T1000 (cell line): ENCODE measurements around the gene TMEM178B.
"Not testable (repeated sequence)": the region's sequence is repeated elsewhere in the genome, so short reads cannot be mapped to it uniquely, and the experiment has no call there.

Source experiments
- DNase-seq: peaks from one replicate; lab custom pipeline; 2025; ENCODE audit warnings: mixed read lengths; lab: John Stamatoyannopoulos, UW

Gene TMEM178B

DNA sequence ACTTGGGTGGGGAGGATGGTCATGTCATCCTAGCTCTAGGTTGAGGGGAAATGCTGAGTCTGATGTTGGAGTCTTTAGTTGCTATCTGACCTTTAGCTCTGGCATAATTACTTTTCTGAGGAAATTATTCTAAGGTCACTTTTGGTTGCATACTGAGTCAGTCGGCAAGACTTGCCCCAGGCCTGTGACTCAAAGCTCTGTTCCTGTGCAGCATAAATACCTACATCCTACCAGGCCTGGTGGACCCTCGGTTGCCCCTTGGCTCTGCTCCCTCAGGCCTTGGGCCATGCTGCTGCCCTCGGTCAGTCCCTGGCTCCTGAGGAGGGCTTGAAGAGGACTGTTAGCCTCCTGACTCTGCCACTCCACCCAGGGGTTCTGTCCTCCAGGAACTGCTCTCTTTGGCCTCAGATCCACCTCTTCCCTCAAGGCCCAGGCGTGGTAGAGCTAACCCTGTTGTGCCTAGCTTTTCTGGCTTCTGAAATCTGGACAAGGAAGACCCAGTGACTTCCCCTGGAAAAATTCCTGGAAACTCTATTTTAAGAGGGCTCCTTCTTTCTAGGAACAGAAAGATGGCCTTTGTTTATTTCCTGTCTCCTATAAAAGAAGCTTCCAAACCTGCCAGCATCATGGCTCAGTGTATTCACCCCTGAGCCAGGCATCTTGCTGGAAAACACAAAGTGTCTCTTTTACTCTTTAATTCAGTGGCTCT is 71.2 kb downstream of the TMEM178B start:
- no peak for DNase-seq

GRCh38 chr7:141145630-141145982 is 71.7 kb downstream of the TMEM178B start:
- DNase-seq, result no peak

- DNase-seq, result no peak
These were observed 73.6 kb downstream of the TMEM178B start for GRCh38 chr7:141147482-141147881.

DNA sequence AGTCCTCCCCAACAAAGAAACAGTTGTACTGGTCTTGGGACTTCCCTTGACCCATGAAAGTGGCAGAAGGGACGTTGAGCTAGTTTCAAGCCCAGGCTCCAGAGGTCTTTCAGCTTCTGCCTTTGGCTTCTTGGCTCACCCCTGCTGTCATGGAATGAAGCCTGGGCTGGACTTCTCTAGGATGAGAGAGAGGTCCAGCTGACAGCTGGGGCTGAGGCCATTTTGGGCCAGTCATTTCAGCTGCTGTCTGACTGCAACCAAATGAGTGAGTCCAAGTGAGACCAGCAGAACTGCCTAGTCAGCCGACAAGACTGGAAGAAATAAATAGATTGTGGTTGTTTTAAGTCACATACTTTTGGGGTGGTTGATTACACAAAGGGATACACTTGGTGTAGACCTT is 76.6 kb downstream of the TMEM178B start:
- no peak for DNase-seq

- DNase-seq, result no peak
These were observed 77.9 kb downstream of the TMEM178B start for GRCh38 chr7:141151746-141152145.

DNA sequence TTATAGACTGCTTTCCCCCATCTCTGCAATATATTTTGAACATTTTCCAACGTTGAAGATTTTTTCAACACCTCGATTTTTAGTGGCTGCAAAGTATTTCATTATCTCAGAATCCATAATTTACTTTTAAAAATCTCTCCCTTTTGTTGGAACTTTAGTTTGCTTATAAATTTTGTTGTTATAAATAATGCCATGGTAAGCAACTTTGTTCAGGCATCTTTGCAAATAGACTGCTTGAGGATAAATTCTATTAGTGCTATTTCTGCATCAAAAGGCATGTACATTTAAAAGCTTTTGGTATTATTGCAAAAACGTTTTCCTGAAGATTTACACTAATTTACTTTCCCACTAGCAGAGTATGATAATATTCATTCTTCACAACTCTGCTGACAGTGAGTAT is 79.4 kb downstream of the TMEM178B start:
- no peak for DNase-seq

DNA sequence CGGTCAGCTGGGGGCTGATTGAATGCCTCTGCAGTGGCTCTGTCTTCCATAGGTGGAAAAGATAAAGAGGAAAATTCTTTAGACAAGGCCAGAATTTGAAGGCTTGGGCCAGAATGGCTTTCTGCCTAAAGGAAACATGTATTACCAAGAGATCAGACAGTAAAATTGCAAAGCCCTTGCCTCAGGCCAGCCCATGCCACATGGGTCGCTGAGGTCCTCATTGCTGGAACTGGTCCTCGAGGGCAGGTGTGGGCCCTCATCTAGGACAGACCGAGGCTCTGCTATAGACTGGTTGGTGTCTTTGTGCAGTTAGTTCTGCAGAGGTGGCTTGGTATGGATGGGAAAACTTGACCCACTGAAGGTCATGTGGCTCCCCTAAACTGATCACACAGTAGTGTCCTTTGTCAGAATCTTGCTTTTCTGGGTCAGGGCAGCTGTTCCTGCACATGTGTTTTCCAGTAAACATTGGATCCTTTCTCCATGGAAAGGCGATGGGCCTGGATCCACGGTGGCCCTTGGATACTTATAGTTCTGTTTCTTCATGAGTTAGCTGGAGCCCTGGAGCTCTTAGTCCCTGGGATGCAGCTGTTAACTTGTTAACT is 80.4 kb downstream of the TMEM178B start:
- no peak for DNase-seq

DNA sequence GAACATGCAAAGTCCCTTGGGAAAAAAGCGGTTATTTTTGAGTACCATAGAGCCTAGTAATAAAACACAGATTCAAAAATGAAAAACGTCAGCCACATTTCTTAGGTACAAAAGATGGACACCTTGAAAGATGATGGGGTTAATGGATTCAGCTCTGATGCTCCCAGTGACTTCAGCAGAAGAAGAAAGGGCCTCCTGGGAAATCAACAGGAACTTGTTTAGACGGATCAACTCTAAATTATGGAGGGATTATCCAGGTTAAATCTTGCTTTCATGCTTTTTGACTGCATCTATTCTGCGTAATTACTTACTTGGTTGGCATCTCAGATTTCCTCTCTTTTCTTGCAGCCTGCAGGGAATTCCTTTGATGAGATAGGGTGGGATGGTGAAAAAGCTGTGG is 82.5 kb downstream of the TMEM178B start:
- DNase-seq, result no peak

- DNase-seq, result no peak
These were observed 83.4 kb downstream of the TMEM178B start for GRCh38 chr7:141157138-141157765.

DNA sequence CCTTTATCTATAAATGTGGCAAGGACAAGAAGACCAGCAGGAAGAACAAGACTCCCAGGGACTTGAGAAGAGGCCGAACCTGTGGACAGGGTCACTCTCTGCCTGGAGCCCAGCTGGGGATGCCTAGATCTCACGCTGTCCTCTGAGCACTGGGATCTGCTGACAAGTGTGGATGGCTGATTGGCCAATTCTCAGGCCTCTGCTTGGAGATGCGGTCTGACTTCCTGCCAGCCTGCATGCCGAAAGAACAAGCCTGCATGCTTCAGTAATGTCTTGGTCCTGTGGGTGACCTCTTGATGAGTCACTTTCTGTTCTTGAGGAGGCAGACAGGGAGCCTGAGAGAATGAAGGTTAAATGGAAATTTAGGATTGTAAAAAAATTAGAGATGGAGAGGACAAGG is 84.7 kb downstream of the TMEM178B start:
- DNase-seq, result no peak

DNA sequence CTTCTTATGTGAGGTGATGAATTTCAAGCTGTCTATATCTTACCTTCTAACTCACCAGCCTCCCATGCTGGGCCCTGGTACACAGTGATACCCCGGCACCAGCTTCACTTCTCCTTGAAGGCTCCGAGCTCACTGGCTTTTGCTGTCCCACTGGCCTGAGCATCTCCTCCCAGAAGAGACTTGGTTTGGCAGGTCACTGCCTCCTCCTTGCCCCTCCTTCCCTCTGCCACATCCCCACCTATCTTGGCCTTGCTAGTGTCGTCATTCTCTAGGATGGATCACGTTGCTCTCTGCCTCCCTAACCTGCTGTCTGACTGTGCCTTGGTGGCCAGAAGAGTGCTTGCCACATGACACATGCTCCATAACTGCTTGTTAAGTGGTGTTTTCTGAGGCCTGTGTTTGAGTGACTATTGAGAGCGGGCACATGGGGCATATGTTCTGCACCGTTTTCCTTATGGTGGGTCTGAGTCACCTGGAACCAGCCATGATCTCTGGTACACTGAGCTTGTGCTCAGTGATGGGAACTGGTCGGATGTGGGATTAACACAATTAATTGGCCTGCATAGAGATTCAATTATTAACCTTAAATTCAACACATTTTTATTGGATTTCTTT is 86.5 kb downstream of the TMEM178B start:
- no peak for DNase-seq

DNA sequence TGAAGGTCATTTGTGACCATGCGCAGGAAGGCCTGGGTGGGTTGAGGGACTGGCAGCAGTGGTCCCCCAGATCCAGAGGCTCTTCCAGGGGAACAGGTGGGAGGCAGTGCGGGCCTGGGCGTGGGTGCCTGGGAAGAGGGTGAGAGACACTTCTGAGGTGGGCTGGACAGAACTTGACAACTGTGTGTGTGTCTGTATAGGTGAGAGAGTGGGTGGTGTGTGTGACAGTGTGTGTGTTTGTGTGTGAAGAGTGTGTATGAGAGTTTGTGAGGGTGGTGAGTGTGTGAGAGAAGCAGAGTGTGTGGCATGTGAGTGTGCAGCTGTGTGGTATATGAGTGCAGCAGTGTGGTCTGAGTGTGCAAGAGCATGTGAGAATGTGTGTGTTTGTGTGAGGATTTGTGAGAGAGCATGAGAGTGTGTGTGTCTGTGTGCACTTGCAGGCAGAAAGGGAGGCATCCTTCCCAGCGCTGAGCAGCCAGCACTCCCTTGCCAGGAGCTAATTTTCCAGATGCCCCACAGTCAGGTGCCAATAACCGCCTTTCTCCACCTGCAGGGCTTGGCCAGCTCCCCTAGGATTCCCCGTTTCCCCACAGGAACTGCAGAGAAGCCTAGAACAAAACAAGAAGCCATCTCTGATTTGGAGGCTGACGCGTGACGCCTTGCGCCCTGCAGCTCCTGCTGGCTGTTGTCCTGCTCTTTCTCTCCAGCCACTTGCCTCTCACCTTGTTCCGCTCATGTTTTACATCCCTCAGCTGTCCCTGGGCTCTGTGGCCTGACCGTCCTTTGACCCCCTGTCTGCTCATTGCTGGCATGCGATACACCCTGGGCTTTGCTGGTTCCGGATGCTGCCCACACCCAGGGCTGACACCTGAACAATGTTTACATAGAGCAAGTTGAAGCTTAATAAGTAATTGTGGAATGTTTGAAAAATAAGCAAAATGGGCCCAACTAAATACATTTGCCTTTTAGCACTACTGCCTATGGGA is 88.0 kb downstream of the TMEM178B start:
- DNase-seq, result no peak

DNA sequence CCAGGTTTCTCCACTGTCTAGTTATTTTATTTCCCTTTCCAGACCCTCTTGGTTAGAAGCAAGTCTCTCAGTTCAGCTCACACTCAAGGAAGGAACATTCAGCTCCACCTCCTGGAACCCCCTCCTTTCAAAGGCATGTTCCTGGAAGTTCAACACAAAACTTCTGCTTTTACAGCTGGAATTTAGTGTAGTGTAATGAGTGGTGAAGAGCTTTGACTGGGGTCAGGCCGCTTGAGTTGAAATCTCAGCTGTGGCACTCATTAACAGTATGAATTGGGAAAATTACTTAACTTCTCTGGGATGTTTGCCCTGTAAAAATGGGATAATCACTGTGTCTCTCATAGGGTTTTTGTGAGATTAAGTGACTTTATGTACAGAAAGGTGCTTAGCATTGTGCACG is 91.7 kb downstream of the TMEM178B start:
- no peak for DNase-seq

DNA sequence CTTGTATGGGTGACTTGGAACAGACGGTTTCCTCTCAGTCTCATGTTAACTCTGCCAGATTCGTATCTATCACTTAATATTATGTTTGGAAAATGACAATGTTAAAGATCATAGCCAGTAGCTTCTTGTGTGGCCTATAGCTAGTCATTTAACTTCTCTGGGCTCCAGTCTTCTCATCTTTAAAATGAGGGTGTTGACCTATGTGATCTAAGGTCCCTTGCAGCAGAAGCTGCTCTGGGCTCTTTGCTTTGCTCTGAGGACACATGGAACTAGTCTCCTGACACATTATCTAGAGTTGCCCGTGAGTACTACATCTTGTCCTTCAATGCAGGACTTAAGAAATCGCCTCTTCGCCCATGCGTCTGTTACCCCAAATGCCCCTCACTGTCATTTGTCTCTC is 93.1 kb downstream of the TMEM178B start:
- DNase-seq, result no peak

- DNase-seq, result no peak
These were observed 93.6 kb downstream of the TMEM178B start for GRCh38 chr7:141167381-141167964.

GRCh38 chr7:141169157-141169556 is 95.3 kb downstream of the TMEM178B start:
- not testable (repeated sequence) for DNase-seq

- DNase-seq, result not testable (repeated sequence)
These were observed 101.9 kb downstream of the TMEM178B start for GRCh38 chr7:141175728-141176127.

- DNase-seq, result not testable (repeated sequence)
These were observed 103.3 kb downstream of the TMEM178B start for GRCh38 chr7:141177120-141177519.

GRCh38 chr7:141178486-141179135 is 104.7 kb downstream of the TMEM178B start:
- DNase-seq, result no peak

- DNase-seq, result no peak
These were observed 107.9 kb downstream of the TMEM178B start for GRCh38 chr7:141181812-141182211.
